NCI-H1436 (cell line): ENCODE measurements around the gene CYTIP.

Source experiments
- DNase-seq: peaks from one replicate; lab custom pipeline; 2025; lab: John Stamatoyannopoulos, UW

CYTIP gene

DNA sequence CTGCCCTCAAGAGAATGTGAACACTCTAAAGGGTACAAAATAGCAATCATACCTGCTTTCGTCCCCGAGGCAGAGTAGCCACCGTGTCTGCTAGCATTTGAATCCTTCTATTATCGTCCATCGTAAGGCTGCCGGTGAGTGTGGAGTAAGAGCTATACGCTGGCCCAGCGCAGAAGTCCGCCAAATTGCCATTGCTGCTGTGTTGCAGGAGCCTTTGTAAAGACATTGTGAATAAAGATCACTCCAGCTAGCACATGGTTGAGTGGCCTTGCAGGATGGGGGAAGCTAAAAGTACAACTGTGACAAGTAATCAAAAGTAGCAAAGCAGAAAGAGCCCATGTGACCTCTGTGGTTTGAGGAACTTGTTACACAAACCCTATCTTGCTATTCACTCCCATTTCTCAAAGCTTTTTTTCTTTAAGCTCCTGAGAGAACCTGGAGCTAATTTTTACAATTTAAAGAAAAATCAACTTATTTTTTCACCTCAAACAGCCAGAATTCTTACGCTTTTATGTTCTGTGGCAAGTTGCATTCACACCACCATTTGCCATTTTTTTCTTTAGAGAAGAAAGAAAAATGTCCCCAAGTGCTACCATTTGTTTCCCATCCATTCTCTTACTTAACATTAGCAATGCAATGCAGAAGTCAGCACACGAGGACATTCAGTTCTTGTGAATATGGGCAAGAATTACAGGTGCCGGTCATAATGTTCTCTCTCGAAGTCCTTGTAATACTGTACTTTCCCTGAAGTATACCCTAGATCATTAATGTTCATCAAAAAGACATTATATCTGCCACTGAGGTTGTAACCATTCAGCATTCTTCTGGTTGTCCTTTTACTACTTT, at the start of gene CYTIP:
Gene CYTIP (minus strand): TSS at position 295 of the 846 bp plus-strand sequence. CDS start 69 bp downstream, at position 226.
- no peak for DNase-seq

GRCh38 chr2:157492189-157492773, 48.4 kb upstream of the CYTIP start:
- DNase-seq = peak; percentile 55

DNA sequence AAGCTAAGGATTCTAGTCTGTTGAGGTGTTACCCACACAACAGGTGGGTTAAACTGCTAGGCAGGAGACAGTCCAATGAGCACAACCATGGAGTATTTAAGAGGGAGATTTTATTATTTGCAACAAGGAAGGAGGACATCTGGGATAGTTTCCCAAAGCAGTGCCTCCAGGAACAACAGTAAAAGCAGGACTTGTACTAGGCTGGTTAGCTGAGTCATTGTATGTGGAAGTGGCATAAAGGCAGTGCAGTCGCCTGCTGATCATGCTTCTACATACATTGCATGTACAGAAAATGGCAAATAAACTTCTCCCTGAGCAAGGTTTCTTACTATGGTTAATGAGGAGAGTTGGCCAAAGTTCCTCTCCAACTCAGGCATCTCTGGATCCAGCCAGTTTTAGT, 46.1 kb upstream of the CYTIP start:
- no peak for DNase-seq

- DNase-seq = no peak
Observed at GRCh38 chr2:157488877-157489276, 45.0 kb upstream of the CYTIP start.

DNA sequence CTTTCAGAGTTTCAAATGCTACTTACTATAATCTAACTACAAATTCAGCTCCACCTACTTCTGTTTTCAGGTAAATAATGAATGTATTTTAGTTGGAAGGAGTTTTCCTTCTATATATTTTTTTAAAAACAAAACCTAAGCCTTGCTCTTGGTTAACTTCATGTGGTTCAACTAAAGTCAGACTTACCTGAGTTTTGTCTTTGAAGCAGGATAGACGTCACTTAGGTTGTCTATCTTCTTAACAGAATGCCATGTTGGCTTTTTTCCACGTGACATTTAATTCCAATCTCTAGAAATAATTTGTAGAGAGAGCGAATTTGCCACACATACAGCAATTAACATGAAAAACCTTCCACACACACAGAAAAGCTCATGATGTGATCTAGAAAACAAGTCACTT, 43.9 kb upstream of the CYTIP start:
- no peak for DNase-seq

DNA sequence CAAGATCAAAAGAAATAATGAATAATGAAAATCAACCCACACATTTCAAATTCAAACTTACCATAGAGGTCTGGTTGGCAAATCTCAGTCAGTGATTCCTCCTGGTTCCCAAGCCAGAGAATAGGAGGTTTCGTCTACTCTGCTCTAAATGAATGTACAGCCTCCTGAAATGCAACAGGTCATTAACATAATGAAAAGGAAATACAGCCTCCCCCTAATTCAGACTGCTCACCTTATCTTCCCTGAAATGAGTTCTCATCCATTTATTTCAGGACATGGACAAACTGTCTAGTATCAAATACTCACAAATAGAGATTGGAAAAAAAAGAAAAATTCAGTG, 43.4 kb upstream of the CYTIP start:
- no peak for DNase-seq

GRCh38 chr2:157486596-157487270, 42.8 kb upstream of the CYTIP start:
- DNase-seq = no peak

- DNase-seq = no peak
Observed at GRCh38 chr2:157480182-157480961, 36.5 kb upstream of the CYTIP start.

- DNase-seq = no peak
Observed at GRCh38 chr2:157479081-157480027, 35.5 kb upstream of the CYTIP start.

GRCh38 chr2:157477919-157478318, 34.0 kb upstream of the CYTIP start:
- DNase-seq = no peak

GRCh38 chr2:157476953-157477709, 33.2 kb upstream of the CYTIP start:
- DNase-seq = no peak

- no peak for DNase-seq
Observed at GRCh38 chr2:157475722-157476390, 32.0 kb upstream of the CYTIP start.

- no peak for DNase-seq
Observed at GRCh38 chr2:157473581-157473980, 29.7 kb upstream of the CYTIP start.

GRCh38 chr2:157471078-157471477, 27.2 kb upstream of the CYTIP start:
- DNase-seq = no peak

DNA sequence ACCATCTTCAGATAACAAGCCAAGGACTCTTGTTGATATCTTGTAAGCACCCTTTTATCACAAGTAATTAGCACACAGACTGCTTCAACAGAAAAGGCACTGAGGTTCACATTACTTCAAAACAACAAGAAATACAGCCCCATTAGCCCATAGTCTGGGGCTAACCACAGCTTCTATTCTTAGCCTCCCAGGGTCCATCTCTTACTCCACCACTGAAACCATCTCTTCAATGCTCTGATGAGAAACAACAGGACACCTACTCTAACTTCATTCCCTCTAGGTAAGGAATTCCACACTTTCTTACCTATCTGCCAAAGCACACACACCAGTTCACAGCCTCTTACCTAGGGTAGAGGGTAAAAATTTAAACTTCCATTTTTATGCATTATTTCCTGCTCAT, 26.4 kb upstream of the CYTIP start:
- DNase-seq = no peak

GRCh38 chr2:157469726-157470125, 25.8 kb upstream of the CYTIP start:
- no peak for DNase-seq

DNA sequence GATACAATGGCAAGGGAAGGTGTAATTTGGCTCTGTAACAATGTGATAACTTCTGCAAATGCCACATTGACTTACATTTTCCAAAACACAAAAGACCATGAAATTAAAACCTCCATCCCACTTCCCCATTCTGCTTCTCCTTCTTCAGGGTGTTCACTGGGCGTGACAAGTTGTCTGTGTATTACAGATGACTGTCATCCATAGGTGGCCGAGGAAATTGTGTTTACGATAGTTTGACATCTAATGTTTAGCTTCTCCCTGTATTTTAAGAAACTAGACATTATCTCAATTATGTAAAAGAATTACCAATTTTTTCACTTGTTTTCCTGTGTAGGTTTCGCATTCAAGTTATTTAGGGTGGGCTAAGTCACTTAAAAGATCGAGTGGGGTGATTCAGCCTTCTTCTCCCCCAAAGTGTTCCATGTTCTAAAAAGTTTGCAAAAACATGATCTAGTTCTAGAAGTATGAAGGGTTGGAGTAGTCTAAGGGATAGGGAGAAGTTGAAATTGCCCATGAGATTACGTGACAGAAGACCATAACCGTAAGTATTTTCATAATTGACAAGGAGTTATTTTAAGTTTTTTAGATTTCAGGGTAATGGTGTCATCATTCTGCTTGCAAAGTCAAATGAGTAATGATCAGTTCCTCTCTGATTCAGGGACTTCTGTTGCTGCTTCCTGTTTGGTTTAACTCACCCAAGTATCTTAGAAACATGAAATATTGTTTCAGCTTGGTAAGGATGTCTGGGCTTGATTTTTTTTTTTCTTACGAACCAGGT, 25.2 kb upstream of the CYTIP start:
- no peak for DNase-seq

- DNase-seq = no peak
Observed at GRCh38 chr2:157466764-157467163, 22.9 kb upstream of the CYTIP start.

DNA sequence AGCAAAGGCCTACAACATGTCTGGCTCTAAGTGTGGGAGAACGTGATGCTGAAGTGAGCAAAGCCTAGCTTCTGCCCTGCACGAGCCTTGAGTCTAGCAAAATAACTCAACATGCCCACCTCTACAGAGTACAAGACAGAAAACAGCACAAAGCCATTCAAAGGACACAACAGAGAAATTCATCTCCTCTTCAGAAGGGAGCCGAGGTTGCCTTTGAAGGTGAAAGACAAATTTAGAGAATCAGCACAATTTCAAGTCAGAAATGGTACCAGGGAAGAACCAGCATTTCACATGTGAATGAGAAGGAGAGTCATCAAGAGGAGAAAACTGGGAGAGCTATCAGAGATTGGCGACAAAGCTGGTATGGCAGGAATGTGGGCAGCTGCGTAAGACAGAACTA, 21.7 kb upstream of the CYTIP start:
- DNase-seq = no peak
